Occipital lobe (tissue), 2 donors: Measurements from ENCODE around the gene FRAT2. TPM values are rescaled to one million over a fixed set of nuclear protein-coding genes. Genes with fewer than 3 reads are reported as not detected.

Experiments
- DNase-seq: peaks from one replicate; lab custom pipeline; 2025; lab: John Stamatoyannopoulos, UW
- total RNA-seq: library from RNA; depleted of rRNA; stranded (reverse); fragments of >200 nt; gene quantifications from one replicate; pipeline ENCODE4 v1.2.3, GENCODE V29; 2014

The FRAT2 gene
- total RNA-seq, result 16.8 TPM

- peak; percentile 89 for DNase-seq
Observed at GRCh38 chr10:97334370-97335175, at the start of gene FRAT2. FRAT2 (minus strand) TSS chr10:97334729; CDS start chr10:97334572, 157 bp downstream.

DNA sequence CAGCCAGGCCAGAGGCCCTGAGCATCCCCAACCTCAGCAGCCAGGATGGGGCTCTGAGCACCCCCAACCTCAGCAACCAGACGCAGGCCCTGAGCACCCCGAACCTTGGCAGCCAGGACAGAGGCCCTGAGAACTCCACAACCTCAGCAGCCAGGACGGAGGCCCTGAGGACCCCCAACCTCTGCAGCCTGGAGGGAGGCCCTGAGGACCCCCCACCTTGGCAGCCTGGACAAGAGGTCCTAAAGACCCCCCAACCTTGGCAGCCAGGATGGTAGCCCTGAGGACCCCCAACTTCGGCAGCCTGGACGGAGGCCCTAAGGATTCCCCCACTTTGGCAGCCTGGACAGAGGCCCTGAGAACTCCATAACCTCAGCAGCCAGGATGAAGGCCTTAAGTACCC lies 49.6 kb upstream of the FRAT2 start:
- DNase-seq, result no peak

- DNase-seq, result no peak
Observed at GRCh38 chr10:97383159-97383558, 48.6 kb upstream of the FRAT2 start.

- no peak for DNase-seq
Observed at GRCh38 chr10:97381626-97382025, 47.1 kb upstream of the FRAT2 start.

- DNase-seq, result no peak
Observed at GRCh38 chr10:97380516-97380915, 46.0 kb upstream of the FRAT2 start.

- no peak for DNase-seq
Observed at GRCh38 chr10:97378933-97379921, 44.7 kb upstream of the FRAT2 start.

- DNase-seq, result no peak
Observed at GRCh38 chr10:97376413-97376812, 41.9 kb upstream of the FRAT2 start.

DNA sequence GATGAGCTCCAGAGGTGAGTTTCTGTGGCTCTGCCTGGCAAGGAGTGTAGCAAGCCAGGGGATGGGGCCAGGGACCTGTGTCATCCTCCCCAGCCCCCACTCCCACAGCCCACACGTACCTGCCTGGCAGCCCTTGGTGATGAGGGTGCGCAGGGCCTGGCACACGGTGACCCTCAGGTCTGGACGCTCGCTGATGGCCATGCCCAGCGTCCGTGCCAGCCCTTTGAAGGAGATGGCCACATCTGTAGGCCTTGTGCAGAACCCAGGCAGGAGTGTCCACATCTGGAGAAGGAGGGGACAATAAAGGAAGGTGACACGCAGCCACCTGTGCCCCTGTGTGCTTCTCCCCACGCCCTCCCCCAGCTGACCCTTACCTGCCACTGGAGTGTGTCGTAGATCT lies 38.9 kb upstream of the FRAT2 start:
- DNase-seq, result no peak

DNA sequence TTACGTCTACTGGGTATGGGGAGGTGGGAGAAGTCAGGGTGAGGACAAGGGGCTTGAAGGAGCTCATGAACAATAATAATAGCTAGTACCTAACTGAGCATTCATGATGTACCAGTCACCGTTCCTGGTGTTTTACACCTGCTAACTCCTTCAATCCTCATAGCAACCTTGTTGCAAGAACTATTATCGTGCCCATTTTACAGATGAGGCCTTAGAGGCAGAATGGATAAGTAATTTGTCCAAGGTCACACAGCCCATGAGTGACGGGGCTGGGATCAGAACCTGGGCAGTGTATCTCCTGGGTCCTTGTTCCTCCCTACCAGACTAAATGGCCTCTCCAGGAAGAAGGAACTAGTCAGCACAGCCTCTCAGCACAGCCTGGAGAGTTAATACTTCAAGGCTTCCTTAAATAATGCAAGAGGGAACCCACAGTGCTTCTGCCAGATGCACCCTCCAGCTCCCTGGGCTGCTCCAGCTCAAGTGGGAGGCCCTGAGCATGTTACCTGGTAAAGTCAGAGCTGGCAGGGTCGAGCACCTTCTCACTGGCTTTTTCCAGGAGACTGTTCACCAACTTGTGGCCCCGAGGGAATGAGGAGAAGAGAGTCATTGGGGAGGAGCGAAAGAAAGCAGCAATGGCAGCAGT lies 37.8 kb upstream of the FRAT2 start:
- no peak for DNase-seq

- no peak for DNase-seq
Observed at GRCh38 chr10:97371696-97372095, 37.2 kb upstream of the FRAT2 start.

- DNase-seq, result no peak
Observed at GRCh38 chr10:97367126-97367649, 32.7 kb upstream of the FRAT2 start.

DNA sequence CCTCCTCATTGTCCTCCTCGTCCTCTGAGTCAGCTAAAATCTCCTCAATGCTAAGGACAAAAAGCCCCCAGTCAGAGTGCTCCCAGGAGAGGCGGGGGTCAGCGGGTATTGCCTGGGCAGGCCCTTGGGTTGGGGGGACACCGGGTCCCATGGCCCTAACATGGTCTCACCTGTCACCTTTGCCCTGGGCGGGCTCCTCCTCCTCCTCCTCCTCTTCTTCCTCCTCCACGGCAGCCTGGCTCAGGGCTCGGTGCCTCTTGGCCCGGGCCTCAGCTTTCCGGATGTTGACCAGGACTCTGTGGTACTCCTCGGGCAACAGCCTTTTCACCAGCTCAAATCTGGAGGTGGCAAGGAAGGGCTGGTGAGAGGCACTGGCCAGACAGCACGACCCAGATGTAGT lies 32.0 kb upstream of the FRAT2 start:
- DNase-seq, result no peak

DNA sequence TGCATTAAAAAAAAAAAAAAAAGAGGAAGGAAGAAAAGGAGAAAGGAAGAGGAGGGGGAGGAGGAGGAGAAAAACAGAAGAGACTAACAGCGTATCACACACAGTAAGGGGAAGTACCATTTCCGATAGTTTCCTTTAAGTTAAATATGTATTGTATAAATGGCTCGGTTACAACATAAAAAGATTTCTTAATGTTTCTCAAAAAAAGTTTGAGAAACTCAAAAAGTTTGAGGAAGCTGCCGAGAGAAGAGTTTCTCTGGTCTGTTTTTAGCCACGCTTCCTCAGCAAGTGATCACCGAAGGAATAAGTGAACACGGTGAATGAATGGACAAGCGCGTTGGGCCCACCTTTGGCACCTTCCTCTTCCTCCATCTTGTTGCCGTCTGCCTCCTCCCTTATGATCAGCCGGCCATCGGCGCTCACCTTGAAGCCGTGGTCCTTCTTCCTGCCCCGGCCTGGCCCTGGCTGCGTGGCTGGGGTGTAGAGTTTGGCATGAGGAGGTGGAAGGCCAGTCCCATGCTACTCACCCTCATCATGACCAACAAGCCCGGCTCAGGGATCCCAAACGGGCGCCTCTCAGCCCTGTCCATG lies 31.3 kb upstream of the FRAT2 start:
- DNase-seq, result no peak

GRCh38 chr10:97363071-97363470 lies 28.5 kb upstream of the FRAT2 start:
- DNase-seq, result no peak

GRCh38 chr10:97362310-97363033 lies 27.9 kb upstream of the FRAT2 start:
- DNase-seq, result no peak

GRCh38 chr10:97361537-97361901 lies 27.0 kb upstream of the FRAT2 start:
- DNase-seq, result no peak

DNA sequence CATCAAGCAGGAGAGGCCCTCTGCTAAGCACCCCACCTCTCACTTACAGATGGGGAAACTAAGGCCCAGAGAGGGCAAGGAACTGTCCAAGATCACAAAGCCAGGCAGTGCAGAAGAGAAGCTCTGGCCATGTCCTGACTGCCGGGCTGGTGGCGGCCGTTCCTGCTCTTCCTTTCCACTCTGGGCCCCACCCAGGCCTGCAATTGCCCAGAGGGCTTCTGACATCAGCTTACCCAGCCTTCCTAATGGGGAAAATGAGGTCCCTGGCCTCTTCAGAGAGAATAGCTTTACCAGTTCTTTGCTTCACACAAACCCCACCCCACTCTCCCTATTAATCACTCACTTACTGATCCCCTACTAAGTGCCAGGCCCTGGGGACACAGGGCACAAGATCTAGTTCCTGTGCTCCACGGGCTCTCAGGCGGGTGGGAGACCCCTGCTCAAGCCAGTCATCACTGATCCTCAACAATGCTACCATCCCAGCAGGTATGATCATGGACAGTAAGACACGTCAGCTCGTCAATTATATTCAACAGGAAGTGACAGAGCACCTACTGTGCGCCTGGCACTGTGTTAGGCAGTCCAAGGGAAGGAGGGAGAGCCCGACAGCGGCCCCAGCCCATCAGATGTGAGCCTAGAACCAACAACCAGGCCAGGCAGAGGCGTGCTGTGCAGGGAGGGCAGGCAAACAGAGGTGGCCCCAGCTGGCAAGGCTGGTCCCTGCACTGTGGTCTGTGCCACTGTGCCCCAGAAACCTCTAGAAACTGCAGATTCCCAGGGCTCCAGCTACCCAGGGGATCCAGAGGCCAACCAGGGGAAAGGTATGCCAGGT lies 26.4 kb upstream of the FRAT2 start:
- DNase-seq, result no peak

GRCh38 chr10:97358781-97359180 lies 24.3 kb upstream of the FRAT2 start:
- DNase-seq, result no peak

GRCh38 chr10:97358349-97358748 lies 23.8 kb upstream of the FRAT2 start:
- DNase-seq, result no peak

GRCh38 chr10:97356918-97357317 lies 22.4 kb upstream of the FRAT2 start:
- no peak for DNase-seq
